GM10248 (cell line): ENCODE results near the gene TOPAZ1.

Experiments used
- CTCF ChIA-PET: fragments of 300-600 bp; sonication (Branson Sonifier 250); formaldehyde crosslinking; extraction: SDS; loops from one replicate; lab custom pipeline; 2021; ENCODE audit warnings: antibody characterized with exemption; lab: Yijun Ruan, JAX
- POLR2A ChIA-PET: fragments of 350-650 bp; sonication (Branson Sonifier 250); formaldehyde crosslinking; extraction: SDS; loops from one replicate; lab custom pipeline; 2020; ENCODE audit warnings: antibody characterized with exemption; lab: Yijun Ruan, JAX
- DNase-seq: peaks from one replicate; pipeline ENCODE4 v3.0.0; 2012; ENCODE audit errors: extremely low spot score
- CTCF ChIP-seq: IDR thresholded peaks from 2 replicates; pipeline ENCODE4 v1.5.1; 2012; ENCODE audit warnings: mild to moderate bottlenecking, low read depth; ENCODE audit errors: extremely low read depth, missing control alignments, control extremely low read depth

TOPAZ1 gene

GRCh38 chr3:44210967-44211366 lies 30.7 kb upstream of the TOPAZ1 start:
- ChIA-PET CTCF (interaction anchor here (0.9 to 2.6 kb wide), 7 partner anchors 11 to 667 kb away, joined by 3 to 17 read pairs (median 4); no protein-coding TSS in a partner anchor), POLR2A (no interaction called here)
- TF ChIP-seq CTCF: no peak
- DNase-seq: no peak

GRCh38 chr3:44222337-44222736 lies 19.3 kb upstream of the TOPAZ1 start:
- TF ChIP-seq CTCF: no peak
- ChIA-PET POLR2A (no interaction called here), CTCF (interaction anchor here (0.8 to 2.1 kb wide), 3 partner anchors 8 to 16 kb away, joined by 3 to 4 read pairs (median 4); no protein-coding TSS in a partner anchor)
- DNase-seq: no peak

GRCh38 chr3:44223299-44223698 lies 18.4 kb upstream of the TOPAZ1 start:
- DNase-seq: no peak
- POLR2A ChIA-PET: no interaction called here
- CTCF ChIA-PET: interaction anchor here (0.8 to 1.2 kb wide), 5 partner anchors 11 to 24 kb away, joined by 3 to 6 read pairs (median 3); partner anchors contain the start of gene TOPAZ1
- no peak for TF ChIP-seq CTCF

- POLR2A ChIA-PET: no interaction called here
- DNase-seq: no peak
- no peak for TF ChIP-seq CTCF
- CTCF ChIA-PET: interaction anchor here (0.9 to 1.2 kb wide), 3 partner anchors 11 to 25 kb away, joined by 3 to 6 read pairs (median 3); no protein-coding TSS in a partner anchor
These were observed 17.6 kb upstream of the TOPAZ1 start for GRCh38 chr3:44224131-44224530.

GRCh38 chr3:44226573-44226972 lies 15.1 kb upstream of the TOPAZ1 start:
- POLR2A ChIA-PET: no interaction called here
- no peak for TF ChIP-seq CTCF
- DNase-seq: no peak
- CTCF ChIA-PET: interaction anchor here (1.3 to 2.4 kb wide), 3 partner anchors 9 to 371 kb away, joined by 4 to 14 read pairs (median 4); no protein-coding TSS in a partner anchor

GRCh38 chr3:44227632-44228031 lies 14.1 kb upstream of the TOPAZ1 start:
- DNase-seq: no peak
- ChIA-PET POLR2A (no interaction called here), CTCF (interaction anchor here (1.3 to 2.4 kb wide), 2 partner anchors 8 to 372 kb away, joined by 4 to 14 read pairs; no protein-coding TSS in a partner anchor)
- no peak for TF ChIP-seq CTCF
